Measurements from ENCODE around the gene PKP3. TPM values are rescaled to one million over a fixed set of nuclear protein-coding genes. Genes with fewer than 3 reads are reported as not detected.

Gene PKP3
- total RNA-seq, 1 donor from 2014 or later = 71.2 TPM

DNA sequence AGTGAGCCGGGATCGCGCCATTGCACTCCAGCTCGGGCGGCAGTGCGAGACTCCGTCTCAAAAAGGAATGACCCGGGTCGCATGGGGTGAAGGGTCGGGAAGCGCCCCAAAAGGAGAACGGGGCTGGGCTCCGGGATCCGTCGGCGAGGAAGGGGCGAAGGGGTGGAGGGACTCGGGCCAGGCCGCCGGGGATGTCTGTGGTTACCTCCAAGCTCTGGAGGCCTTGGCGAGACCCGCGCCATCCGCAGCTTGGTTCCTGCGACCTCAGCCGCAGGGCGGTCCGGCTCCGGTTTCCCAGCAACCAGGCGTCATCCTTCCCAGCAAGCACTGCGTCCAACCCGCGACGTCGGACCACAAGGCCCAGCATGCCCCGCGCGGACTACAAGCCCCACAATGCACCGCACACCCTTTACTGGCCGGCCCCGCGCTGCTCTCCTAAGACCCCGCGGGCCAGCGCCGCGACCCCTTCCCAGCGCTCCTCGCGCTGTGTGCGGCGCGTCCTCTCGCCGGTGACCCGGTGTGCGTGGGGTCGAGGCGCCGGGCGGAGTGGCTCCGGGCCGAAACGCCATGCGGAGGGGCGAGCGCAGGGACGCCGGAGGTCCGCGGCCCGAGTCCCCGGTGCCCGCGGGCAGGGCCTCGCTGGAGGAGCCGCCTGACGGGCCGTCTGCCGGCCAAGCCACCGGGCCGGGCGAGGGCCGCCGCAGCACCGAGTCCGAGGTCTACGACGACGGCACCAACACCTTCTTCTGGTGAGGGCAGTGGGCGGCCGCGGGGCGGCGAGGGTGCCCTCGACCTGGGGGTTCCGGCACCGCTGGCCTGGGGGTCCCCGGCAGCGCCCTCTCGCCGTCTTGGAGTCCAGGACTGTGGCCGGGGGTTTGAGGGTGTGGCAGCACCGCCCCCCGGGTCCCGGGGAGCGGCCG is 56.1 kb downstream of the PKP3 start, which contains the start of gene PTDSS2:
TSS of gene PTDSS2 (plus strand) at position 391 of the 920 bp plus-strand sequence. CDS start at position 568, 177 bp downstream.
- DNase-seq = peak; percentile 94

DNA sequence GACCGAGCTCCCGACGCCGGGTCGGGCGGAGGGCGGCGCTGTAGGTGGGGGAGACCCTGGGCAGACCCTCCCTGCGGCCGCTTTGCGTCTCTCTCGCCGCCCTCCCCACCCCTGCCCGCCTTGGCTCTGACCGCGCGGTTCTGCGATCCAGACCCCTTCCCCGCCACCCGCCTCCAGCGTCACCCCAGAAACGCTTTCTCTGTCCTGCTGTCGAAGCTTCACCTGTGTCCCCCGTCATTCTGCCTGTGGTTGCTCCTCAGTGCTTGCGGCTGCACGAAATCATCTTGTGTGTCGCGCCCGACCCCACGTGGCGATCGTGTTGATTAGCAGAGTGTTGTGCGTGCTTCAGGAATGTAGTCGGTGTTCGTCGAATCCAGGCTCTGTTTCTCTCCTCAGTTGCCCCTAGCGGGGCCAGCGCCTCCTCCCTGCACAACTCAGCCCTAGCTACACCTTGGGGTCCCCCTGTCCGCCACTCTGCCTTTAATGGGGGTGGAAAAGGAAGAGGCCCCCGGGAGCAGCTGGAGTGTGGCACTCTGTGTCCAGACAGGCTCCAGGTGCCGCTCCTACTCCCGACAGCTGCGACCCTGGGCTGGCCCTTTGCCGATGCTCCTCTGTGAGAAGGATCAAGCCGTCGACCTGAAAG is 56.9 kb downstream of the PKP3 start:
- DNase-seq = peak; percentile 31

DNA sequence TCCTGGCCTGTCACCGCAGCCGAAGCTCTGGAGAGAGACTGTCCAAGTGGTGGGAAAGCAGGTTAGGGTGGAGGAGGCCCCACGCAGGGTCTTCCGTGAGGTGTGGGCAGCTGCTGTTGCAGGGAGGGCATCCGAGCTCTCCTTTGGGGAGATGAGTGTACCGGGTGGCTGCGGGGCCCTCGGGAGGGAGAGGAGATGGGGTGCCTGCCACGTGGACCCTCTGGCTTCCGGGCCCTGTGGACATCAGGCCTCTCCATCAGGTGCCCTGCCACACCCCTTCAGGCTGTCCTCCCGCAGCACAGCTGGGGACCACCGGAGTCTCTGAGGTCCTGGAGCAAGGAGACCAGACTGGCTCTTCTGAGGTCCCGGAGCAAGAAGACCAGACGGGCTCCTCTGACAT is 57.7 kb downstream of the PKP3 start:
- no peak for DNase-seq

DNA sequence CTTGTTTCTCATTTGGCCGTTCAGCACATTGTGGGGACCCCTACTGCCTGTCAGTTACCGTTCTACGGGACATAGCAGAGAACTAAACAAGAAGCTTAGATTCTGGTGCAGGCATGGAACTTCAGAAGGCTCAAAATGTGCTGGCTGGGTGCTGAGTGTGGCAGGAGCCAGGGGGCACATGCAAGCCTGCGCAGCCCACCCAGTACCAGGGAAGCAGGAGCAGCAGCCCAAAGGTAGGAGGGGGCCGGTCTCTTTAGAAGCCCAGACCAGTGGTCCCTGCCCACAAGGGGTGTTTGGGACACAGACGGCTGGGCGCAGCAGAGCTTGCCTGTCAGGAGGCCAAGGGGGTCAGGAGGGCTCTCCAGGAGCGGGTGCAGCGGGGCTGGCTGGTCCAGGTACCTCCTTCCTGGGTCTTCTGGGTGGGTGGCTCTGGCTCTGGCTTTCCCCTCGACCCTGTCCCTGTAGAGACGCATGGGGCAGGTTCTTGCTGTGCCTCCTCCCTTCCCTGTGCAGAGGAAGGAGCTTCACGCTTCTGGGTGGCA is 58.3 kb downstream of the PKP3 start:
- no peak for DNase-seq

DNA sequence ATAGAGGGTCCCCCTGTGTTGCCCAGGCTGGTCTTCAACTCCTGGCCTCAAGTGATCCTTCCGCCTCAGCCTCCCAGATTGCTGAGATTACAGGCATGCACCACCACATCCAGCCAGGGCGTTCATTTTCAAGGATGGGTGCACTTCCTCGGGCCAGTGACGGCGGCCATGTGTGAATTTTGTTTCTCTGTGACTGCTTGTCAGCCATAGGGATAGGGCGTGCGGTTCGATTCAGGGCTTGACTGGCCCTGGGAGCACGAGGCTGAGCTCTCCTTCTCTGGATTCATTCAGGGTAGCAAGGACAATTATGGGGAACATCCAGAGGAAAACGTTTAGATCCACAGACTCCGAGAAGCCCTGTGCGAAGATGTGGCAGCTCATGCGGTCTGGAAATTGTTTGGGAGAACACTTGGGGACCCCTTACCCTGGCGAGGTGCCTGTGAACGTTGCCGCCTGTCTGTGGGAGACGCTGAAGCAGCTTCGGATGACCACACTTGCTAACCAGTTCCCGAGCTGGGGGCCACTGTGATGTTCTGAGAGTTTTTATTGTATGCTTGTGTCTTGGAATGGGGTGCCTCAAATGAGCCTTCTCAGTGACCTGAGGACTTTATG is 59.0 kb downstream of the PKP3 start:
- DNase-seq = no peak

DNA sequence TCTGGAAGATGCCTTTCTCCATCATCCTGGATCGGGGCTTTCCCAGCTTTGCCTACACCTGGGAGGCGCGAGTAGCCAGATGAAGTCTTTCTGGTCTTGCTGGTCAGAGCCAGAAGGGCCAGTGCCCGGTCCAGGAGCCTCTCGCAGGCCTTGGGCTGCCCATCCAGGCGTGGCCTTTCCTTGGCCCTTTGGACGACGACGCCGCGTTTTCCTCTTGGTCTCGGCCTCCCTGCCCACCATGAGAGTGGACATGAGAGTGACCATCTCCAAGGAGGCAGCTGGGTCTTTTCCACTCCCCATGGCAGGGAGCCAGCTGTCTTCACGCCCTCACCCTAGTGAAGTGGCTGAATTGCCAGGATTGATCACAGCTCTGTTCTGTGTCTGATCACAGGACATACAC is 59.6 kb downstream of the PKP3 start:
- no peak for DNase-seq

DNA sequence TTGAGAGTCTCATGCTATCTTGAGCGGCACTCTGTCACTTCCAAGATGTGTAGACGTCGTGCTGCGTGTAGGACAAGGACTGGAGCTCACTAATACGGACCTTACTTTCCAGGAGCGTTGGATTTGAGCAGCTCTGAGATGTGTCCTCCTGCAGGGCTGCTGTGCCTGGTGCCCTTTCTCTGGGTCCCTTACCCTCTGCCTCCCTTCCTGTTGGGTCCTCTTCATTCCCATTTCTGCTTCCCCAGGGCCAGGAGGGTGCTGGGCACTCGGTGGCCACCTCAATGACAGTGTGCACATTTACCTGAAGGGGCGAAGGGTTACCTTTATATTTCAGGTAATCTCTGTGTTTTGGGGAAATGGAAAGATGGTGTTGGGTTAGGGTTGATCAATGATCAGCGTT is 60.0 kb downstream of the PKP3 start:
- no peak for DNase-seq

Small RNA genes within 50 kb of the gene (small RNA-seq; reads per million reads assigned to genes)
- gene RN7SL838P (ENCODE audit: low replicate concordance) = not detected

Other genes starting within 250 kb of the PKP3 start
- not detected for gene SCGB1C1, start 201.1 kb upstream of the PKP3 start, total RNA-seq
- gene BET1L, start 186.8 kb upstream of the PKP3 start, total RNA-seq = 17.8 TPM
- 88.8 TPM for gene RIC8A, start 186.5 kb upstream of the PKP3 start, total RNA-seq
- gene SIRT3, start 157.9 kb upstream of the PKP3 start, total RNA-seq = 8.0 TPM
- gene PSMD13, start 157.2 kb upstream of the PKP3 start, total RNA-seq = 95.7 TPM
- gene NLRP6, start 115.8 kb upstream of the PKP3 start, total RNA-seq = 0.10 TPM
- gene PGGHG, start 105.1 kb upstream of the PKP3 start, total RNA-seq = 9.0 TPM
- gene IFITM5, start 94.7 kb upstream of the PKP3 start, total RNA-seq = not detected
- gene IFITM2, start 86.4 kb upstream of the PKP3 start, total RNA-seq = 20.4 TPM
- 17.0 TPM for gene IFITM1, start 80.2 kb upstream of the PKP3 start, total RNA-seq
- gene IFITM3, start 73.3 kb upstream of the PKP3 start, total RNA-seq = 40.1 TPM
- gene B4GALNT4, start 24.7 kb upstream of the PKP3 start, total RNA-seq = 10.8 TPM
- 9.5 TPM for gene SIGIRR, start 20.8 kb downstream of the PKP3 start, total RNA-seq
- 7.3 TPM for gene ANO9, start 47.8 kb downstream of the PKP3 start, total RNA-seq
- gene PTDSS2, start 56.1 kb downstream of the PKP3 start, total RNA-seq = 14.1 TPM
- 83.8 TPM for gene RNH1, start 113.0 kb downstream of the PKP3 start, total RNA-seq
- gene HRAS, start 141.4 kb downstream of the PKP3 start, total RNA-seq = 27.9 TPM
- gene LRRC56, start 143.3 kb downstream of the PKP3 start, total RNA-seq = 0.69 TPM
- gene LMNTD2, start 166.5 kb downstream of the PKP3 start, total RNA-seq = 0.69 TPM
- gene RASSF7, start 166.8 kb downstream of the PKP3 start, total RNA-seq = 7.7 TPM
- gene PHRF1, start 182.3 kb downstream of the PKP3 start, total RNA-seq = 18.8 TPM
- 6.6 TPM for gene IRF7, start 221.7 kb downstream of the PKP3 start, total RNA-seq
- gene CDHR5, start 230.7 kb downstream of the PKP3 start, total RNA-seq = not detected
- 2.6 TPM for gene SCT, start 233.0 kb downstream of the PKP3 start, total RNA-seq
- not detected for gene DRD4, start 243.1 kb downstream of the PKP3 start, total RNA-seq

Measured in skin of body (tissue), 3 donors.